Smooth muscle cell (in vitro differentiated cells): ENCODE measurements around the gene DENND5B. TPM values are rescaled to one million over a fixed set of nuclear protein-coding genes. Genes with fewer than 3 reads are reported as not detected.

Source experiments
- DNase-seq: peaks from one replicate; lab custom pipeline; 2025; ENCODE audit not compliant: unreplicated experiment; lab: John Stamatoyannopoulos, UW
- H2AFZ ChIP-seq: fragments of 200-600 bp; sonication (generic); 2 replicates; pipeline ENCODE4 v1.6.0; 2016; ENCODE audit warnings: antibody characterized with exemption, low read depth, mild to moderate bottlenecking
- H3F3A ChIP-seq: fragments of 200-600 bp; sonication (generic); 2 replicates; pipeline ENCODE4 v1.6.0; 2017; ENCODE audit warnings: antibody characterized with exemption, low read depth
- H3K27ac ChIP-seq: fragments of 200-600 bp; sonication (generic); 2 replicates; pipeline ENCODE4 v1.5.1; 2016; ENCODE audit warnings: low read depth, mild to moderate bottlenecking
- H3K27me3 ChIP-seq: fragments of 200-600 bp; sonication (generic); 2 replicates; pipeline ENCODE4 v1.6.1; 2016; ENCODE audit warnings: low read depth, mild to moderate bottlenecking
- H3K36me3 ChIP-seq: fragments of 200-600 bp; sonication (generic); 2 replicates; pipeline ENCODE4 v1.5.1; 2016; ENCODE audit warnings: low read depth
- H3K4me1 ChIP-seq: fragments of 200-600 bp; sonication (generic); 2 replicates; pipeline ENCODE4 v1.5.1; 2016; ENCODE audit warnings: low read depth
- H3K4me2 ChIP-seq: fragments of 200-600 bp; sonication (generic); 2 replicates; pipeline ENCODE4 v1.6.0; 2016; ENCODE audit warnings: mild to moderate bottlenecking
- H3K4me3 ChIP-seq: fragments of 200-600 bp; sonication (generic); 2 replicates; pipeline ENCODE4 v1.5.1; 2016; ENCODE audit warnings: mild to moderate bottlenecking
- H3K79me2 ChIP-seq: fragments of 200-600 bp; sonication (generic); 2 replicates; pipeline ENCODE4 v1.6.0; 2016; ENCODE audit warnings: low read depth, mild to moderate bottlenecking
- H3K9ac ChIP-seq: fragments of 200-600 bp; sonication (generic); 2 replicates; pipeline ENCODE4 v1.6.0; 2016; ENCODE audit warnings: low read depth
- H3K9me3 ChIP-seq: fragments of 200-600 bp; sonication (generic); replicated peaks from 2 replicates; pipeline ENCODE4 v1.5.1; 2016; ENCODE audit warnings: low read depth
- H4K20me1 ChIP-seq: fragments of 200-600 bp; sonication (generic); 2 replicates; pipeline ENCODE4 v1.6.0; 2016; ENCODE audit warnings: low read depth
- CTCF ChIP-seq: fragments of 200-600 bp; sonication (generic); IDR thresholded peaks from 2 replicates; pipeline ENCODE4 v1.5.1; 2017; ENCODE audit warnings: borderline replicate concordance, mild to moderate bottlenecking, antibody characterized with exemption; ENCODE audit not compliant: insufficient read depth, poor library complexity, severe bottlenecking
- WGBS: methylation state at CpG from one replicate; pipeline ENCODE4 v1.1.7; 2016; ENCODE audit warnings: low lambda C conversion rate; 5-methylcytosine and 5-hydroxymethylcytosine counted together
- polyA plus RNA-seq: library from polyadenylated mRNA; unstranded; fragments of >200 nt; fragmentation: Nextera tagmentation; extraction: Ambion mirVana; gene quantifications from 2 replicates; pipeline ENCODE4 v1.2.1, GENCODE V29; 2016
- total RNA-seq: library from RNA; depleted of rRNA; stranded (reverse); fragments of >200 nt; gene quantifications from 2 replicates; pipeline ENCODE4 v1.2.3, GENCODE V29; 2014

The DENND5B gene
- total and polyA plus RNA-seq, 2 experiments from 2014 or later, result 12.3 to 12.7 TPM

DNA sequence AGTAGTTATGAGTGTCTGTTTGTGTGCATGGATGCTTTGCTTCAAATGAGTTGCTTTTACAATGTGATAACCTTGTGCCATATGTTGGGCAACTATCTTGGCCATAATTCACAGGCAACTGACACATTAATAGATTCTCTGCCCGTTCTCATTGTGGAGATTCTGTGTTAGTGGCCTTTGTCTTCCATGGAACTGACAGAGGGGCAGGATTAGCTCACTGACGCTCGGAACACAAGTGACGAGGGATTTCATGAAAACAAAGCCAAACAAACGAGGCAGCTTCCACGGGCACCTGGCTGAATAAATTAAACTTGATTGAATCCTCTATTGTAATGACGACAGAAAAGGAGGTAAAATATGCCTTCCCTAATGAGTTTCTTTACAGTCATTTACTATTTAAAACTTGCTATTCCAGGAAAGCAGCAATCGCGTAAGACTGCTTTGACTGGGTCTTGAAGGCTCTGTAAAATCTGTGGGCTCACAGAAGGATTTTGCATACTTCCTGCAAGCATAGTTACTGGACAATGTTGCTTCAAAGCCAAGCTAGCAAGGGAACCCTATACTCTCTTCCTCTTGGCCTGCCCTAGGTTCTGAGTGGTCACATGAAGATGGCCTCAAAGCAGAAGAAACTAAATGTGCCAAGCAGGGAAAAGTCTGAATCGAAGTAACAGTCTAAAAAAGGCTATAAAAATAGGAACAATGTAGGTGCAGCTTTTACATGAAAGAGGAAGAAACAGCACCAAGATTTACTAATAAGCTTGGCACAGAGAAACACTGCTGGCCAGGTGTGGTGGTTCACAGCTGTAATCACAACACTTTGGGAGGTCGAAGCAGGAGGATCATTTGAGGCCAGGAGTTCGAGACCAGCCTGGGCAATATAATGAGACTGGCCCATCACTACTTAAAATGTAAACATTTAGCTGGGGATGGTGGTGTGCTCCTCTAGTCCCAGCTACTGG, 236.9 kb downstream of the DENND5B start:
- Histone ChIP-seq H3K27me3 (no peaks in the 10 kb centered on the region), H3K36me3 (no peaks in the 10 kb centered on the region), H4K20me1 (no peaks in the 10 kb centered on the region), H3K27ac (no peak overlapping the region), H3K9ac (no peak overlapping the region), H3K4me2 (peak overlapping the region; percentile 32), H3K9me3 (no peaks in the 10 kb centered on the region), H3F3A (peaks cover 4% of the 10 kb centered on the region), H3K4me3 (peak overlapping the region; percentile 1), H2AFZ (peak overlapping the region; percentile 87), H3K79me2 (no peaks in the 10 kb centered on the region), H3K4me1 (peaks cover 14% of the 10 kb centered on the region)
- TF ChIP-seq CTCF, result no peak
- no peak for DNase-seq
- WGBS, result 46% methylated on average over 12 of the region's 12 CpGs

DNA sequence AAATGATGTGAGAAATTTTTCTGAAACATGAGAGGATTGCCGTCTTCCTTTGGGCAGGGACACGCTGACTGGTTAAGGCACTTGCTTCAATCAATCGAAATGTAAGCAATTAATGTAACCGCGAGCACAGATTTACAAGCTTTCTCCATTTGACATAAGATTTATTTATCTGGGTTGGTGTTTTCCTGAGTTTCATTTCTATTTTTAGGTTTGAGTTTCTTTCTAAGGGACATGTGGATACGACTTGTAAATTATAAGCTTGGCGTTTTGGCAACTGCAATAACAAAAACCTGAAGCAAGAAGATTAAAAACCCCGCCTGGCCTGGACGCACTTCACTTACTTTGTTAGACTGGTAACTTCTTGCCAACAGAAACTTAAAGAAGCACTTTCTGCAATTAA, 244.7 kb downstream of the DENND5B start:
- Histone ChIP-seq H3K9me3 (no peaks in the 10 kb centered on the region), H3K27ac (no peak overlapping the region), H3K79me2 (no peaks in the 10 kb centered on the region), H3K4me1 (no peaks in the 10 kb centered on the region), H3K27me3 (no peaks in the 10 kb centered on the region), H4K20me1 (no peaks in the 10 kb centered on the region), H3K4me3 (no peak overlapping the region), H3K36me3 (no peaks in the 10 kb centered on the region), H3K9ac (no peak overlapping the region), H2AFZ (no peak overlapping the region), H3K4me2 (no peak overlapping the region), H3F3A (no peaks in the 10 kb centered on the region)
- no peak for DNase-seq
- TF ChIP-seq CTCF, result no peak
- 84% methylated on average over 9 of the region's 9 CpGs for WGBS

GRCh38 chr12:31343139-31343538, 247.8 kb downstream of the DENND5B start:
- no peaks in the 10 kb centered on the region for H3K4me1 ChIP-seq
- no peak for TF ChIP-seq CTCF
- no peak overlapping the region for H3K4me3 ChIP-seq
- no peaks in the 10 kb centered on the region for H3K9me3 ChIP-seq
- H2AFZ ChIP-seq, result no peak overlapping the region
- no peaks in the 10 kb centered on the region for H4K20me1 ChIP-seq
- 96% methylated on average over 8 of the region's 8 CpGs for WGBS
- H3K9ac ChIP-seq, result no peak overlapping the region
- no peak overlapping the region for H3K4me2 ChIP-seq
- H3K79me2 ChIP-seq, result no peaks in the 10 kb centered on the region
- H3F3A ChIP-seq, result no peaks in the 10 kb centered on the region
- H3K36me3 ChIP-seq, result no peaks in the 10 kb centered on the region
- no peak overlapping the region for H3K27ac ChIP-seq
- no peak for DNase-seq
- H3K27me3 ChIP-seq, result no peaks in the 10 kb centered on the region
